ENCODE results near the gene HNRNPA3.
A peak's percentile ranks its signal among the peaks of the same experiment; 100 is the strongest.

DNA sequence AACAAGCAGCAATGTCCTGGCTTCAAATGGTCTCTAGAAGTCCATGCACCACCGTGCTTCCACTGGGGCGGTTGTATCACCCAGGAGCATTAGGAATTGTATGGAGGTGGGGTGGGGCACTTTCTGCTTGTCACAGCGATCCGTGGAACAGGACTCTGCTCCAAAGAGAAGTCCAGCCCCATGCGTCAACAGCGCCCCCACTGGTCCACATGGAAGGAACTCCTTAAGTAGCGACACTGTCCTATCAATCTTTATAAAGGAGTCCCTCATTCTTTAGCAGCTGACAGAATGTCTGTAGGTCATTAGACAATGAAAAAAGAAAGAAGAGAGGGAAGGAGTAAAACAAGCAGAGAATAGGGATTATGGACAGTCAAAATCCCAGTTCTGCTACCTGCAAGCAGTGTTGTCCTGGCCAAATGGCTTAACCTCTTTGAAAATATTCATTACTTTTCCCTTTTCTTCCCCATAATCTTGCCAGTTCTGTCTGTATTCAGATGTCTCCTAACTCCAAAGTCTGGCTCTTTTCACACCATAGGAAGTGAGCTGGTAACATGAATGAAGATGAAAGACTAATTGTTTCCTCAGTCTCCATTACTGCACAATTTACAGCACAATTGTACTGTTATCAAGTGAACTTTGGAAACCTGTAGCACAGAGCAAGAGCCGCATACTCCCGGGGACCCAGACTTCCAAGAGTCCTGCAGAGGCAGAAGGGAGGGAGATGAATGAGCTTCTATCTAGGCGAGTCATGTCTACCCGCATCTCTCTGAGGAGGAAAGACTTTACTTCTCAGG is 42.0 kb downstream of the HNRNPA3 start:
- TF ChIP-seq, protein P1, sequence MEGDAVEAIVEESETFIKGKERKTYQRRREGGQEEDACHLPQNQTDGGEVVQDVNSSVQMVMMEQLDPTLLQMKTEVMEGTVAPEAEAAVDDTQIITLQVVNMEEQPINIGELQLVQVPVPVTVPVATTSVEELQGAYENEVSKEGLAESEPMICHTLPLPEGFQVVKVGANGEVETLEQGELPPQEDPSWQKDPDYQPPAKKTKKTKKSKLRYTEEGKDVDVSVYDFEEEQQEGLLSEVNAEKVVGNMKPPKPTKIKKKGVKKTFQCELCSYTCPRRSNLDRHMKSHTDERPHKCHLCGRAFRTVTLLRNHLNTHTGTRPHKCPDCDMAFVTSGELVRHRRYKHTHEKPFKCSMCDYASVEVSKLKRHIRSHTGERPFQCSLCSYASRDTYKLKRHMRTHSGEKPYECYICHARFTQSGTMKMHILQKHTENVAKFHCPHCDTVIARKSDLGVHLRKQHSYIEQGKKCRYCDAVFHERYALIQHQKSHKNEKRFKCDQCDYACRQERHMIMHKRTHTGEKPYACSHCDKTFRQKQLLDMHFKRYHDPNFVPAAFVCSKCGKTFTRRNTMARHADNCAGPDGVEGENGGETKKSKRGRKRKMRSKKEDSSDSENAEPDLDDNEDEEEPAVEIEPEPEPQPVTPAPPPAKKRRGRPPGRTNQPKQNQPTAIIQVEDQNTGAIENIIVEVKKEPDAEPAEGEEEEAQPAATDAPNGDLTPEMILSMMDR (IDR thresholded peaks at IDR 0.05; ENCODE audit: low read depth, low read length, poor library complexity, severe bottlenecking): peak; percentile 79
- no peak for TF ChIP-seq EZH2phosphoT487 (IDR thresholded peaks at IDR 0.05; ENCODE audit: borderline replicate concordance, low read length)
